Glutamatergic neuron (in vitro differentiated cells): ENCODE data around the gene FXYD1. TPM values are rescaled to one million over a fixed set of nuclear protein-coding genes. Genes with fewer than 3 reads are reported as not detected.

Experiments used
- DNase-seq: peaks from one replicate; pipeline ENCODE4 v3.0.0; 2022
- H3K27ac Mint-ChIP-seq: one replicate; pipeline ENCODE4 v1.8.0; 2020; ENCODE audit warnings: mild to moderate bottlenecking, mixed read lengths, inconsistent platforms; ENCODE audit not compliant: unreplicated experiment
- H3K27me3 Mint-ChIP-seq: one replicate; pipeline ENCODE4 v1.8.0; 2020; ENCODE audit warnings: mild to moderate bottlenecking, moderate library complexity, mixed read lengths, inconsistent platforms; ENCODE audit not compliant: unreplicated experiment
- H3K36me3 Mint-ChIP-seq: one replicate; pipeline ENCODE4 v1.8.0; 2020; ENCODE audit warnings: mild to moderate bottlenecking, mixed read lengths, inconsistent platforms; ENCODE audit not compliant: unreplicated experiment
- H3K4me1 Mint-ChIP-seq: one replicate; pipeline ENCODE4 v1.8.0; 2020; ENCODE audit warnings: mild to moderate bottlenecking, low read depth, mixed read lengths, inconsistent platforms; ENCODE audit not compliant: unreplicated experiment
- H3K4me3 Mint-ChIP-seq: one replicate; pipeline ENCODE4 v1.8.0; 2020; ENCODE audit warnings: mild to moderate bottlenecking, mixed read lengths, inconsistent platforms; ENCODE audit not compliant: unreplicated experiment
- H3K9me3 Mint-ChIP-seq: one replicate; pipeline ENCODE4 v1.8.0; 2020; ENCODE audit warnings: mild to moderate bottlenecking, moderate library complexity, mixed read lengths, inconsistent platforms; ENCODE audit not compliant: unreplicated experiment
- long read RNA-seq: library from polyadenylated mRNA; unstranded; transcript quantifications from one replicate; pipeline ENCODE4 v2.0.0, GENCODE V29; 2020; ENCODE audit not compliant: unreplicated experiment
- total RNA-seq: library from RNA; stranded (reverse); fragmentation: NEBNext Ultra II Directional; extraction: Animal tissue kit (Norgen Biotek cat#: 25700); gene quantifications from one replicate; pipeline ENCODE4 v1.2.1, GENCODE V29; 2021; ENCODE audit not compliant: unreplicated experiment
- TF ChIP-seq, protein P1 (sequence below): fragments of 200-600 bp; sonication (generic); IDR thresholded peaks from one replicate; pipeline ENCODE4 v1.5.0; 2021; ENCODE audit not compliant: partially characterized antibody, unreplicated experiment

The FXYD1 gene
- total RNA-seq = not detected
- long read RNA-seq = 0 reads

DNA sequence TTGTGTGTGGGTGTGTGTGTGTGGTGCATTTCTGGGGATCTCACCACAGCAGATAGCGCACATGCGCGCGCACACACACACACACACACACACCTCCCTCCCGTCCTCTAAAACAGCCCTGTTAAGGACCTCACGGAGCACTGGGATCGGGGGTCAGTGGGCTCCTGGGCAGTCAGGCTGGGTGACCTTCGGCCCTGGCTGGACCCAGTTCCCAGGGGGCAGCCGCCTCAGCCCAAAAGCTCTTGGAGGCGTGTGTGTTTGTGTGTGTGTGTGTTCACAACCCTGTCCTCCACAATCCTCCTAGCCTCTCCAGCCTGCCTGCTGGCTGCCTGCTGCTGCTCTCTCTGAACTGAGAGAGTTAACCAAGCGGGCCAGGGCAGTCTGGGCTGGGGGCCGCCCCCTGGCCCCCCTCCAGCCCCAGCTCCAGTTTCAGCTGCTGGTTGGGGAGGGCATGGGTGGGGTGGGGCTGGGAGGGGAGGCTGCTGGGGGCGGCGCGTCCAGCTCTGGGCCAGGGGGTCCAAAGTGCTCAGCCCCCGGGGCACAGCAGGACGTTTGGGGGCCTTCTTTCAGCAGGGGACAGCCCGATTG is at the start of gene FXYD1:
TSS of gene FXYD1 (plus strand) at position 520 of the 588 bp plus-strand sequence. CDS start 1,256 bp downstream, outside the sequence.
- peaks cover 28% of the 10 kb centered on the region for H3K4me1 Mint-ChIP-seq
- H3K27me3 Mint-ChIP-seq = peaks cover 14% of the 10 kb centered on the region
- H3K4me3 Mint-ChIP-seq = peak within 1 kb of the TSS; percentile 57
- H3K36me3 Mint-ChIP-seq = peaks cover 6% of the 10 kb centered on the region
- H3K27ac Mint-ChIP-seq = peak within 1 kb of the TSS; percentile 62
- peaks cover 10% of the 10 kb centered on the region for H3K9me3 Mint-ChIP-seq
- TF ChIP-seq, protein P1, sequence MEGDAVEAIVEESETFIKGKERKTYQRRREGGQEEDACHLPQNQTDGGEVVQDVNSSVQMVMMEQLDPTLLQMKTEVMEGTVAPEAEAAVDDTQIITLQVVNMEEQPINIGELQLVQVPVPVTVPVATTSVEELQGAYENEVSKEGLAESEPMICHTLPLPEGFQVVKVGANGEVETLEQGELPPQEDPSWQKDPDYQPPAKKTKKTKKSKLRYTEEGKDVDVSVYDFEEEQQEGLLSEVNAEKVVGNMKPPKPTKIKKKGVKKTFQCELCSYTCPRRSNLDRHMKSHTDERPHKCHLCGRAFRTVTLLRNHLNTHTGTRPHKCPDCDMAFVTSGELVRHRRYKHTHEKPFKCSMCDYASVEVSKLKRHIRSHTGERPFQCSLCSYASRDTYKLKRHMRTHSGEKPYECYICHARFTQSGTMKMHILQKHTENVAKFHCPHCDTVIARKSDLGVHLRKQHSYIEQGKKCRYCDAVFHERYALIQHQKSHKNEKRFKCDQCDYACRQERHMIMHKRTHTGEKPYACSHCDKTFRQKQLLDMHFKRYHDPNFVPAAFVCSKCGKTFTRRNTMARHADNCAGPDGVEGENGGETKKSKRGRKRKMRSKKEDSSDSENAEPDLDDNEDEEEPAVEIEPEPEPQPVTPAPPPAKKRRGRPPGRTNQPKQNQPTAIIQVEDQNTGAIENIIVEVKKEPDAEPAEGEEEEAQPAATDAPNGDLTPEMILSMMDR = no peak
- DNase-seq = no peak

DNA sequence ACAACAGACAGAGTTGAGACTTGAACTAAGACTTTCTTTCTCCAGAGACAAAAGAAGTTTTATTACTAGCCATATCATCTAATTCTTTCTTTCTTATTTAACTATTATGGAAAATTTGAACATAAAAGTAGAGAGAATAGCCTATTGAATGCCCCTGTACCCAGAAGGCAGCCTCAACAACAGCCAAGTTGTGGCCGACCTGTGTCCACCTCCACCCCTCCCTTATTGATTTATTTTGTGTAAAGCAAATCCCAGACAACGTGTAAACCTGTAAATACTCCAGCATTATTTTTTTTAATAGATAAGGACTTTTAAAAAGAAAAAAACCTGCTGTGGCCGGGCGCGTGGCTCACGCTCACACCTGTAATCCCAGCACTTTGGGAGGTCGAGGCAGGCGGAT is 49.1 kb upstream of the FXYD1 start:
- no peaks in the 10 kb centered on the region for H3K36me3 Mint-ChIP-seq
- DNase-seq = no peak
- H3K27me3 Mint-ChIP-seq = peaks cover 11% of the 10 kb centered on the region
- H3K4me1 Mint-ChIP-seq = peaks cover 12% of the 10 kb centered on the region
- H3K9me3 Mint-ChIP-seq = peaks cover 13% of the 10 kb centered on the region
- TF ChIP-seq, protein P1 = no peak
- H3K27ac Mint-ChIP-seq = no peak overlapping the region
- no peak overlapping the region for H3K4me3 Mint-ChIP-seq

DNA sequence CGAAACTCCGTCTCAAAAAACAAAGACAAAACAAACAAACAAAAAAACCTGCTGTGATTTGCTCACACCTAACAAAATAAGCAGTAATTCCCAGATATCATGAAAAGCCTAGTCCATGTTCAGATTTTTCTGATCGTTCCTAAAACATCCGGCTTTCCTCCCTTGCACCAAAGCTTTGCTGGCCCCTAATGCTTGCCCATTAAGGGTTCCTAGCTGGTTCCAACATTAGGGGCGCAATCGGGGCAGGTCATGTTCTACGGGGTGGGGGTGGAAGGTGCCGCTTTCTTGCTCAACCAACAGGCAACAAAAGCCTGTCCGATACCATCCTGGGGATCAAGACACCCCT is 48.5 kb upstream of the FXYD1 start:
- DNase-seq = no peak
- peaks cover 11% of the 10 kb centered on the region for H3K27me3 Mint-ChIP-seq
- TF ChIP-seq, protein P1 = no peak
- peaks cover 13% of the 10 kb centered on the region for H3K9me3 Mint-ChIP-seq
- no peak overlapping the region for H3K4me3 Mint-ChIP-seq
- H3K36me3 Mint-ChIP-seq = no peaks in the 10 kb centered on the region
- H3K4me1 Mint-ChIP-seq = peaks cover 12% of the 10 kb centered on the region
- H3K27ac Mint-ChIP-seq = no peak overlapping the region

DNA sequence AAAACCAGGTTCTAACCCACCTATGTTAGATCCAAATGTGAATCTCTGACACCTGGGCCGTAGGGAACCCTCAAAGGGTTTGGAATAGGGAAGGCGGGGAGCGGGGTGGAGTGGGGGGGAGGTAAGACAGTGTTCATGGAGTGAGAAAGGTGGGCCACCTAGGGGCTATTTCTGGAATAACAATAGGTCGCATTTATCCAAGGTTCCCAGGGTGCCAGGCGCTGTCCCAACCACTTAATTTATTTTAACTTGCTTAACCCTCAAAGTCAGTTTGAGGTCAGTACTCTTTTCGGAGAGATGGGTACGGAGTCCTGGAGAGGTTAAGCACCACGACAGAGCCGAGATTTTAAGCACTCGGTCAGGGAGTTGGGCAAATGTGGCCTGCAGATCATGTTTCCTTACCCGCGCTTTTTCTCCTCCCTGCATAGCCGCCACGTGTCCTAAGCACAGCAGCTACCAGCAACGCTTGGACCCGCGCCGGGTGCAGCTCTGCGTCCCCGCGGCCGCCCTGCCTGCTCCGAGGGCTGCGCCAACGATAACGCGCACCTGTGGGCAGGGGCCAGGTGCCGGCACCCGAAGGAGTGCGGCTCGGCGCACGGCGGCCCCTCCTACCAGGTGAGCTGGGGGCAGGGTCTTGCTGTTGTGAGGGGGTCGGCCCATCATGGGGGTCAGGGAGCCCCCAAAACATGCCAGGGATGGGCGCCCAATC is 48.0 kb upstream of the FXYD1 start:
- Mint-ChIP-seq H3K4me1 (peaks cover 15% of the 10 kb centered on the region), H3K9me3 (peaks cover 13% of the 10 kb centered on the region), H3K27me3 (peaks cover 10% of the 10 kb centered on the region), H3K27ac (no peak overlapping the region), H3K36me3 (no peaks in the 10 kb centered on the region), H3K4me3 (no peak overlapping the region)
- DNase-seq = peak; percentile 44
- TF ChIP-seq, protein P1 = peak; percentile 87

DNA sequence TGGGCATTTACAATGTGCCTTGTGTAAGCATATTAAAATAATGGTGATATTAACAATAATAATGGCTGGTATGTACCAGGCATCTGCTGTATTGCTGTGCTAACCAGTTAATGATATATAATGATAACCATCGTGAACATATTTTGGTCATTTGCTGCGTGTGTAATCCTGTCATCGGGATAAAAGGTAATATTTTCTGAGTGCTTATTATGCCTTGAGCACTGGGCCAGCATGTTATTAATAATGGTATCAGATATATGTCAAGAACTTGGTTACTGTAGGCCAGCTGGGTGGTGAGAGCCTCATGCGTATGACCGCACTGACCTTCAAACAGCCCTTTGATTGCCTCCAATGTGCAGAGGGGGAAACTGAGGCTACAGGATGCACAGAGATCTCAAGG is 45.2 kb upstream of the FXYD1 start:
- no peak overlapping the region for H3K4me3 Mint-ChIP-seq
- TF ChIP-seq, protein P1 = no peak
- H3K9me3 Mint-ChIP-seq = peaks cover 6% of the 10 kb centered on the region

More for the DNA sequence above, 45.2 kb upstream of the FXYD1 start:
- Mint-ChIP-seq H3K36me3 (no peaks in the 10 kb centered on the region), H3K27me3 (peaks cover 11% of the 10 kb centered on the region), H3K27ac (no peak overlapping the region), H3K4me1 (peaks cover 15% of the 10 kb centered on the region)
- DNase-seq = no peak
